HG03575 (cell line): ENCODE results near the gene TRAIP.

Source experiments
- ATAC-seq: cut with Tn5 transposase; IDR thresholded peaks from one replicate; pipeline ENCODE4 v1.9.1; 2021; ENCODE audit not compliant: unreplicated experiment, insufficient number of reproducible peaks, low FRiP score; ENCODE audit errors: extremely low read depth

TRAIP gene

DNA sequence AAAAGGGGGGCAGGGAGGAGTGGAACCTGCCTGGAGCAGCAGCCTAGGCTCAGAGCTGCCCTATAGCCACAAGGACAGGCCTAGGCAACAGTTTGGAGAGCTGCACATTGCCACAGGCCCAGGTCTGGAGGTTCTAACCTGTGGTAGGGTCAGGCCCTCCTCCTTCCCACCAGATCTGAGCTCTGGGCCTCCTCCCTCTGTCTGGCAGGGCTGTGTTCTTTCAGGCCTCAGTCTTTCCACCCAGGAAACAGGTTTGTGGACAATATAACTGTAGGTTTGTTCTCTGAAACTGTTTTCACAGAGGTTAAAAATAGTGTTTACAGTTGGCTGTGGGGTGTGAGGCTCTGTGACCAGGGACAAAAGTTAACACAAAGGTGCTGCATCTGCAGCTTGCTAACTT, 22.3 kb upstream of the TRAIP start:
- ATAC-seq, result no peak

- no peak for ATAC-seq
These were observed 21.4 kb upstream of the TRAIP start for GRCh38 chr3:49877716-49878115.

DNA sequence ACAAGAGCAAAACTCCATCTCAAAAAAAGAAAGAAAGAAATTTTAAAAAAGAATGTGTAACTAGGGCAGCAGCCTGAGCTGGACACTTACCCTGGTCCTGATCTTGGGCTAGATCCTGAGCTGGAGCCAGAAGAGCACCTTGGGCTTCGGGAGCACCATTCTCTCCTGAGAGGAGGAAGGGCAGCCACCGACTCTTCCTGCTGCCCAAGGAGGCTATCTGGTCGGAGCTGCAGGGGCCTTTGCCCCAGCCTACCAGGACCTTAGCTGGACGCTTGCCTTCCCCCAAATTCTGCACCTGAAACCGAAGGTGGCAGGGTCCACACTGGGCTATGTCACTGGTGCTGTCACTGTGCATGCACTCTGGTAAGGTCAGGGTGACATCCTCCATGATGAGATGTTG, 20.2 kb upstream of the TRAIP start:
- ATAC-seq, result no peak

GRCh38 chr3:49873623-49874022, 17.3 kb upstream of the TRAIP start:
- ATAC-seq, result no peak

DNA sequence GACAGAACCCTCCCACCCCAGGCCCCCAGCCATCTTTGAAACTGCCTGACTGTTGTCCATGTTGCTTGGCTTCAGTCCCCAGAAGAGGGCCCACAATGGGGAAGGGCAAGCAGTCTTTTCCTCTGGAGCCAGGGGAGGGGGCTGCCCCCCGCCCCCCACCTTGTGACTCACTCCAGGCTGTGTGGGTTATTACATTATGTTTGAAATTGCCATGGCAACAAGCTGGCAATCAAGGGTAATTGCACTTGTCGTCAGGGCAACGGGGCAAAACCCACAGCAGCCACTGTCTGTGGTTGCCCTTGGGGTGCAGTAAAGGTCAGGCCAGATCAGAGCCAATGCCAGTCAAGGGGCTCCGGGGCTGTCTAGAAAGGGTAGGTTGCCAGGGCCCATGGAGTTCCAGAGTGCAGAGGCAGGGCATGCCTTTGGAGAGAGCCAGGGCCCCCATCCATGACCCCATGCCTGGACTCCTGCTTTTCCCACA, 16.5 kb upstream of the TRAIP start:
- no peak for ATAC-seq

DNA sequence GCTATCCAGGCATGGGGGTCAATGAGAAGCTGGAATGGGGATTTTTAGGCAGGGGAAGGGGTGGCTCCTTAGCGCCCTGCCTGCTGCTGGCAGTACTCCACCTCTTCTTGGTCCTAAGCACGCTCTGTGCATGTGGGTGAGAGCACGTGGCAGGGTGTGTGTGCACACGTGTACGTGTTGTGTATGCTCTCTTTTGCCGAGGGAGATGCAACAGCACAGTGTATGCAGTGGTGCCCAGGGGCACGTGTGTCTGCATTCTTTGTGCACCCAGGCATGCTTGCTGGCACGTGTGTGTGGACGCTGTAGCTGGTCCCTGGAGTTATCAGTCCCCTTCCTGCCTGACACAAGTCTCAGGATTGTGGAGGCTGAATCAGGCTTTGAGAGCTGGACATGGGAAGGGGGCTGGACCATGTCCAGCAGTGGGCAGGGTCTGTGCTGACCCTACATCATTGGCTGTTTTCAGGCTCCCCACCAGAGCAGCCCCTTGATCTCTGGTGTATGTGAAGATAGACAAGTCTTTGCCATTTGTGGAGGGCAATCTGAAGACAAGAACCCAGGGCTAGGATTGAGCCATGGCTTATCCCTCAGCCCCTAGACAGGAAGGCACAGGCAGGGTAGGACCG, 15.3 kb upstream of the TRAIP start:
- no peak for ATAC-seq

GRCh38 chr3:49869525-49870126, 13.3 kb upstream of the TRAIP start, which contains the start of gene CAMKV:
Gene CAMKV (minus strand): TSS chr3:49869906. CDS start chr3:49862388, 7,518 bp downstream.
- ATAC-seq, result no peak

DNA sequence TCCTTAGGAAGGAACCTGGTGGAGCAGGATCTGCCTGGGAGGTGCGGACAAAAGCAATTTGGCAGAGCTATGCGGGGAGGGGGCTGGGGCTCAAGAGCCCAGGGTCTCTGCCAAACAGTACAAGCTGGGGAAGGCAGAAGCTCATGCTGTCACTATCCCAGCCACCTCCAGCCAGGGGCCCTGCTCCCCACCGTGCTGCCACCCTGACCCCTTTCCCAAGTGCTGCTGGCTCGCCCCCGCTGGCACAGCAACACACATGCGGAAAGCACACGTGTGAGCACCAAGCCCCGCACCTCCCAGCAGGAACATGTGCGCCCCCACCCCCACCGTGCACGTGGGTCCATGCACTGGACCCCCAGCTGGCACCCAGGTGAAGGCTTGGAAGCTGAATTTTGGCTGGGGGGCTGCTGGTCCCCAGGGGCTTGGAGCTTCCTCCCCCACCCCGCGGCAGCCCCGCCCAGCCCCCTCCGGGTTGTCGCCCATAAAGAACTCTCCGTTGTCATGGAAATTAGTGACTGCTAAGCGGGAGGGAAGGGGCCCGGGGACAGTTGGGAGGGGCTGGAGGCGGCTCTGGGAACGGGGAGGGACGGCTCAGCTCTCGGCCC, 12.6 kb upstream of the TRAIP start:
- no peak for ATAC-seq

DNA sequence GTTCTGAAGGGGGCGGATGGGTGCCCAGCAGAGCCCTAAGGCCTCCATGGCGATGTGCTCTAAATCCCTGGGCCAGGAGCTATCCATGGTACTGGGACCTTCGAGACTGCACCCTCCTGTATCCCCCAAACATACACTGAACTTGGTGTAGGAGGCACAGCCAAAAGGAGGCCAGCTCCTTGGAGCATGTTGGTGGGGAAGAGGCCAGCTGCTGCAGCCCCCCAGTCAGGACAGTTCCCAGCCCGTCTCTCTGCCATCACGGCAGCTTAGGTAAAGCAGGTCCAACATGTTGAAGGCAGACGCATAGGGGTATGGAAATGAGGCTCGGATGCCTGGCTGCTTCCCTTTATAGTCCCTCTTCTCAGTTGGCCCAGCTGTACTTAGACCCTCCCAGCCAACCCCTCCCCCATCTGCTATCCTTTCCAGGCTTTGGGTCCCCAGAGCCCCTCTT, 11.5 kb upstream of the TRAIP start:
- no peak for ATAC-seq

- no peak for ATAC-seq
These were observed 11.0 kb upstream of the TRAIP start for GRCh38 chr3:49867400-49867799.

- ATAC-seq, result no peak
These were observed 8.9 kb upstream of the TRAIP start for GRCh38 chr3:49865198-49865784.

GRCh38 chr3:49864505-49864904, 8.1 kb upstream of the TRAIP start:
- no peak for ATAC-seq

GRCh38 chr3:49859576-49860305, 3.4 kb upstream of the TRAIP start:
- ATAC-seq, result no peak

- ATAC-seq, result no peak
These were observed 702 bp downstream of the TRAIP start for GRCh38 chr3:49855662-49856061.

DNA sequence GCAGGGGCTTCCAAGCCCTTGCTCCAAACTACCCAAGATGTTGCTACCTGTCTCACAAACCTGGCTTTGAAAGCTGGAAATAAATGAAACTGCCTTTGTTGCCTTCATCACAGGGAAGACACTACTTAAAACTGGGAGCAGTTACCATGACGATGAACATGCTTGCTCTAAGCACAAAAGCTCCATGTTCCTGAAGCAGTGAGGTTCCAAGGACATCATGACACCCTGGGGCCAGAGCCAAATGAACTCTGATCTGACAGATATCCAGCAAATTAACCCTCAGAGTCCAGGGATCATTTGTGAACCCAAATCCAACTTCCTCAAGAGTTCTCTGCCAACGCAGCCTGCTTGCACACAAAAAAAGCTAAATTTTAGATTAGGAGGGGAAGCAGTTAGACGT, 10.7 kb downstream of the TRAIP start:
- no peak for ATAC-seq

DNA sequence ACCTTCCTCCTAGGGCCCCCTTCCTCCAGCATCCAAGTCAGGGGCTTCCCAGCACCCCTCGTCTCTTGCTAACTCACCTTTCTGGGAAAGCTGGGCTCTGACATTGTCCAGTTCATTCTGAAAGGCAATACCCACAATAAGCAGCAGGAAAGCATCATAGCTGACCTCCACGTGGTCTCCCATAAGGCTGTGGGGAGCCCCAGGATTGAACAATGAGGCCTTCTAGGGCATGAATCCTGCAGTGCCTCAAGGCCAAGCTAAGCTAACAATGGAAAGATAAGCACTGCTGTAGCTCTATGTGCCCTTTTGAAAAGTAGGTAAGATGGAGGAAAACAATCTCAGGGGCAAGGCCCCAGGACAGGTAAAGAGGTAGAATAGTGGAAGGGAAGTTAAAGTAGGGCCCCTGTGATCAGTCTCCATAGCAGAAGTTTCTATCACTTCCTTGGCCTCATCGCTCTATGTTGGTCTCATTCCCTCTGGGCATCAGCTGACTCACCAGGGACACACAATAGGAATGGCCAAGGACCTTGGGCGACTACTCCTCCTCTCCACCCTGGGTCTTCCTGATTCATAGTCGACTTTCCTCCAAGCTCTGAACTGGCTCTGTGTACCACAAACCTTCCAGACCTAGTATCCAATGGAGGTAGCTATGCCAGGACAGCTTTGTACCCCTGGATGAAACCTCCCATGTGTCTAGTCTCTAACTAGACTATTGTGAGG, 11.7 kb downstream of the TRAIP start:
- no peak for ATAC-seq

- ATAC-seq, result no peak
These were observed 13.4 kb downstream of the TRAIP start for GRCh38 chr3:49842843-49843517.

GRCh38 chr3:49841806-49842205, 14.6 kb downstream of the TRAIP start:
- no peak for ATAC-seq
